Nephron (organoid): ENCODE data around the gene QTRT2.

Source experiments
- H3K27ac Mint-ChIP-seq, 3 experiments: 2 replicates each; pipeline ENCODE4 v1.8.0; 2020; ENCODE audit warnings: mixed read lengths in 3 of 3, mild to moderate bottlenecking in 2 of 3, moderate library complexity in 1 of 3
- H3K27me3 Mint-ChIP-seq: 2 replicates; pipeline ENCODE4 v1.8.0; 2021; ENCODE audit warnings: low read depth, mild to moderate bottlenecking, moderate library complexity, mixed read lengths
- H3K36me3 Mint-ChIP-seq: 2 replicates; pipeline ENCODE4 v1.8.0; 2020; ENCODE audit warnings: low read depth, mixed read lengths
- H3K4me1 Mint-ChIP-seq: 2 replicates; pipeline ENCODE4 v1.8.0; 2020; ENCODE audit warnings: mixed read lengths
- H3K4me3 Mint-ChIP-seq, 3 experiments: 2 replicates each; pipeline ENCODE4 v1.8.0; 2020; ENCODE audit warnings: mild to moderate bottlenecking in 3 of 3, mixed read lengths in 3 of 3, moderate library complexity in 2 of 3
- H3K9me3 Mint-ChIP-seq: 2 replicates; pipeline ENCODE4 v1.8.0; 2020; ENCODE audit warnings: mixed read lengths
- CTCF ChIP-seq, 3 experiments: fragments of 200-600 bp; sonication (generic); IDR thresholded peaks; one replicate each; pipeline ENCODE4 v1.5.0; 2021; ENCODE audit warnings: antibody characterized with exemption in 3 of 3; ENCODE audit not compliant: unreplicated experiment in 3 of 3

QTRT2 gene

GRCh38 chr3:114114719-114115118 is 58.2 kb downstream of the QTRT2 start:
- H3K4me3 Mint-ChIP-seq = no peak overlapping the region
- TF ChIP-seq CTCF (IDR thresholded peaks at IDR 0.05; ENCODE audit: unreplicated experiment in 3 of 3) = no peak
- no peak overlapping the region for H3K27ac Mint-ChIP-seq
- peaks cover 5% of the 10 kb centered on the region for H3K4me1 Mint-ChIP-seq
- H3K36me3 Mint-ChIP-seq = no peaks in the 10 kb centered on the region
- no peaks in the 10 kb centered on the region for H3K9me3 Mint-ChIP-seq
- H3K27me3 Mint-ChIP-seq = peaks cover 5% of the 10 kb centered on the region

- Mint-ChIP-seq H3K36me3 (no peaks in the 10 kb centered on the region), H3K27ac (no peak overlapping the region), H3K27me3 (peaks cover 5% of the 10 kb centered on the region), H3K9me3 (no peaks in the 10 kb centered on the region), H3K4me3 (no peak overlapping the region), H3K4me1 (peaks cover 9% of the 10 kb centered on the region)
- no peak for TF ChIP-seq CTCF (IDR thresholded peaks at IDR 0.05; ENCODE audit: unreplicated experiment in 3 of 3)
Measured at GRCh38 chr3:114115143-114115542, 58.6 kb downstream of the QTRT2 start.

- Mint-ChIP-seq H3K27me3 (no peaks in the 10 kb centered on the region), H3K27ac (peak overlapping the region; percentile 92 to 96 (median 93)), H3K4me1 (peaks cover 29% of the 10 kb centered on the region), H3K36me3 (no peaks in the 10 kb centered on the region), H3K9me3 (no peaks in the 10 kb centered on the region), H3K4me3 (no peak overlapping the region)
- no peak for TF ChIP-seq CTCF (IDR thresholded peaks at IDR 0.05; ENCODE audit: unreplicated experiment in 3 of 3)
Measured at GRCh38 chr3:114119776-114120175, 63.2 kb downstream of the QTRT2 start.

- Mint-ChIP-seq H3K27me3 (no peaks in the 10 kb centered on the region), H3K9me3 (no peaks in the 10 kb centered on the region), H3K27ac (peak overlapping the region; percentile 92 to 96 (median 93)), H3K4me3 (no peak overlapping the region), H3K36me3 (no peaks in the 10 kb centered on the region), H3K4me1 (peaks cover 29% of the 10 kb centered on the region)
- TF ChIP-seq CTCF (IDR thresholded peaks at IDR 0.05; ENCODE audit: unreplicated experiment in 3 of 3) = no peak
Measured at GRCh38 chr3:114120211-114120610, 63.7 kb downstream of the QTRT2 start.

GRCh38 chr3:114122027-114122709 is 65.6 kb downstream of the QTRT2 start:
- Mint-ChIP-seq H3K4me3 (peak overlapping the region in 2 of 3 experiments; percentile 29 to 57), H3K9me3 (no peaks in the 10 kb centered on the region), H3K4me1 (peaks cover 29% of the 10 kb centered on the region), H3K36me3 (no peaks in the 10 kb centered on the region), H3K27ac (peak overlapping the region; percentile 60 to 99 (median 97)), H3K27me3 (no peaks in the 10 kb centered on the region)
- TF ChIP-seq CTCF (IDR thresholded peaks at IDR 0.05; ENCODE audit: unreplicated experiment in 3 of 3) = no peak

GRCh38 chr3:114126461-114126860 is 69.9 kb downstream of the QTRT2 start:
- no peaks in the 10 kb centered on the region for H3K9me3 Mint-ChIP-seq
- no peaks in the 10 kb centered on the region for H3K36me3 Mint-ChIP-seq
- no peaks in the 10 kb centered on the region for H3K27me3 Mint-ChIP-seq
- TF ChIP-seq CTCF (IDR thresholded peaks at IDR 0.05; ENCODE audit: unreplicated experiment in 3 of 3) = no peak
- H3K27ac Mint-ChIP-seq = no peak overlapping the region
- peaks cover 10% of the 10 kb centered on the region for H3K4me1 Mint-ChIP-seq
- H3K4me3 Mint-ChIP-seq = no peak overlapping the region
